Upper lobe of left lung (tissue), 4 donors: Measurements from ENCODE around the gene PARD3B.

Source experiments
- EP300 ChIP-seq, 4 donors: sonication (generic); formaldehyde crosslinking; IDR thresholded peaks; one replicate each; pipeline ENCODE4 v1.5.1; 2017; ENCODE audit warnings: antibody characterized with exemption in 4 of 4, control low read depth in 2 of 4
- POLR2A ChIP-seq, 4 donors: fragments of 450-650 bp; IDR thresholded peaks; one replicate each; pipeline ENCODE4 v1.5.1; 2016 to 2017; ENCODE audit warnings: antibody characterized with exemption in 4 of 4, mild to moderate bottlenecking in 2 of 4
- TF ChIP-seq, protein P1 (sequence below), 6 experiments: fragments of 450-650 bp in 4 of 6; fragments of 200-600 bp in 2 of 6; sonication (generic) in 2 of 6; IDR thresholded peaks; one replicate each; pipeline ENCODE4 v1.5.1; 2016 to 2019; ENCODE audit warnings: antibody characterized with exemption in 6 of 6

DNA sequence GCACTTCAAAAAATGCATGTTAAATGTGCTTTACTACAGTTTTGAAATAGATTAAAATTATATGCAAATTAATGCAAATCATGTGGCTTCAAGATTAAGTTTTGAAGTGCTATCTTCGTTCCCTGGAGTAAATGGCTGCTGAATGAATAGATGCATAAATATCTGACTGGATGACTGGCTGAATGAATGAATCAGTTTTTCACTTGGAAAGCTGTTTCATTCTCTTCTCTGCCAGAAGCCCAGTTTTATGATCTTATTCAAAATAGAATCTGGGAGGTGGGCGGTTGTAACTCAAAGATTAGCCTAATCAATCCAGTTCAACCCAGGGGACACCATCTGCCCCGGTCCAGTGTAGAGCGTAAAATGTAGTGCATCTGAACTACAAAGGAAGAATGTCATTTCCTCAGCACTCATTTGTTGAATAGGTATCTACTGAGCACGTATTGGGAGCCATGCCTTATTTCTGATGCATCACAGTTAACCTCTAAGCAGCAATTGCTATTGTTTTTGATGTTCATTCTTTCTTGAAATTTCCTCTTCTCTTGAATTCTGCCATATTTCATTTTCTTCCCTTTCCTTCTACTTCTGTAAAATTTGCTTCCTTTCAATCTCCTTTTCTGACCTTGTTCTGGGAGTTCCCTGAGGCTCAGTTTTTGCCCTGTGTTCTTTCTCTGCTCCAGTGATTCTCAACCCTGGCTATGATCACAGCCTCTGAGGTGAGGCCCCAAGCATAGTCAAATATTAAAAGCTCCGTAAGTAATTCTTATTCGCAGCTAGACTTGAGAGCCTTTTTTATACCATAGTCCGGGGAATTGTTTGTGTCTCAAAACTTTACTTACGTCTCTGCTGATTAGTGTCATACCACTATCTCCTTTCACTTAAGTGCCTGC, 282.7 kb downstream of the PARD3B start:
- TF ChIP-seq, protein P1, sequence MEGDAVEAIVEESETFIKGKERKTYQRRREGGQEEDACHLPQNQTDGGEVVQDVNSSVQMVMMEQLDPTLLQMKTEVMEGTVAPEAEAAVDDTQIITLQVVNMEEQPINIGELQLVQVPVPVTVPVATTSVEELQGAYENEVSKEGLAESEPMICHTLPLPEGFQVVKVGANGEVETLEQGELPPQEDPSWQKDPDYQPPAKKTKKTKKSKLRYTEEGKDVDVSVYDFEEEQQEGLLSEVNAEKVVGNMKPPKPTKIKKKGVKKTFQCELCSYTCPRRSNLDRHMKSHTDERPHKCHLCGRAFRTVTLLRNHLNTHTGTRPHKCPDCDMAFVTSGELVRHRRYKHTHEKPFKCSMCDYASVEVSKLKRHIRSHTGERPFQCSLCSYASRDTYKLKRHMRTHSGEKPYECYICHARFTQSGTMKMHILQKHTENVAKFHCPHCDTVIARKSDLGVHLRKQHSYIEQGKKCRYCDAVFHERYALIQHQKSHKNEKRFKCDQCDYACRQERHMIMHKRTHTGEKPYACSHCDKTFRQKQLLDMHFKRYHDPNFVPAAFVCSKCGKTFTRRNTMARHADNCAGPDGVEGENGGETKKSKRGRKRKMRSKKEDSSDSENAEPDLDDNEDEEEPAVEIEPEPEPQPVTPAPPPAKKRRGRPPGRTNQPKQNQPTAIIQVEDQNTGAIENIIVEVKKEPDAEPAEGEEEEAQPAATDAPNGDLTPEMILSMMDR (IDR thresholded peaks at IDR 0.05) = no peak
- TF ChIP-seq EP300 (IDR thresholded peaks at IDR 0.05) (no peak), POLR2A (IDR thresholded peaks at IDR 0.05) (no peak)
